Astrocyte of the hippocampus (primary cell): Measurements from ENCODE around the gene L1CAM.

Source experiments
- DNase-seq: peaks from one replicate; pipeline ENCODE4 v3.0.0; 2011; ENCODE audit warnings: low read depth, low spot score

Gene L1CAM, protein sequence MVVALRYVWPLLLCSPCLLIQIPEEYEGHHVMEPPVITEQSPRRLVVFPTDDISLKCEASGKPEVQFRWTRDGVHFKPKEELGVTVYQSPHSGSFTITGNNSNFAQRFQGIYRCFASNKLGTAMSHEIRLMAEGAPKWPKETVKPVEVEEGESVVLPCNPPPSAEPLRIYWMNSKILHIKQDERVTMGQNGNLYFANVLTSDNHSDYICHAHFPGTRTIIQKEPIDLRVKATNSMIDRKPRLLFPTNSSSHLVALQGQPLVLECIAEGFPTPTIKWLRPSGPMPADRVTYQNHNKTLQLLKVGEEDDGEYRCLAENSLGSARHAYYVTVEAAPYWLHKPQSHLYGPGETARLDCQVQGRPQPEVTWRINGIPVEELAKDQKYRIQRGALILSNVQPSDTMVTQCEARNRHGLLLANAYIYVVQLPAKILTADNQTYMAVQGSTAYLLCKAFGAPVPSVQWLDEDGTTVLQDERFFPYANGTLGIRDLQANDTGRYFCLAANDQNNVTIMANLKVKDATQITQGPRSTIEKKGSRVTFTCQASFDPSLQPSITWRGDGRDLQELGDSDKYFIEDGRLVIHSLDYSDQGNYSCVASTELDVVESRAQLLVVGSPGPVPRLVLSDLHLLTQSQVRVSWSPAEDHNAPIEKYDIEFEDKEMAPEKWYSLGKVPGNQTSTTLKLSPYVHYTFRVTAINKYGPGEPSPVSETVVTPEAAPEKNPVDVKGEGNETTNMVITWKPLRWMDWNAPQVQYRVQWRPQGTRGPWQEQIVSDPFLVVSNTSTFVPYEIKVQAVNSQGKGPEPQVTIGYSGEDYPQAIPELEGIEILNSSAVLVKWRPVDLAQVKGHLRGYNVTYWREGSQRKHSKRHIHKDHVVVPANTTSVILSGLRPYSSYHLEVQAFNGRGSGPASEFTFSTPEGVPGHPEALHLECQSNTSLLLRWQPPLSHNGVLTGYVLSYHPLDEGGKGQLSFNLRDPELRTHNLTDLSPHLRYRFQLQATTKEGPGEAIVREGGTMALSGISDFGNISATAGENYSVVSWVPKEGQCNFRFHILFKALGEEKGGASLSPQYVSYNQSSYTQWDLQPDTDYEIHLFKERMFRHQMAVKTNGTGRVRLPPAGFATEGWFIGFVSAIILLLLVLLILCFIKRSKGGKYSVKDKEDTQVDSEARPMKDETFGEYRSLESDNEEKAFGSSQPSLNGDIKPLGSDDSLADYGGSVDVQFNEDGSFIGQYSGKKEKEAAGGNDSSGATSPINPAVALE

GRCh38 chrX:153885968-153886903, at the start of gene L1CAM:
Gene L1CAM (minus strand): TSS chrX:153886173. CDS start chrX:153875836, 10,337 bp downstream.
- peak; percentile 14 for DNase-seq

- no peak for DNase-seq
These were observed 49.4 kb upstream of the L1CAM start for GRCh38 chrX:153935326-153935851.

GRCh38 chrX:153934762-153935325, 48.9 kb upstream of the L1CAM start, which contains the start of gene NAA10:
Gene NAA10 (minus strand): TSS chrX:153935037. CDS start chrX:153934904, 133 bp downstream.
- peak; percentile 91 for DNase-seq

DNA sequence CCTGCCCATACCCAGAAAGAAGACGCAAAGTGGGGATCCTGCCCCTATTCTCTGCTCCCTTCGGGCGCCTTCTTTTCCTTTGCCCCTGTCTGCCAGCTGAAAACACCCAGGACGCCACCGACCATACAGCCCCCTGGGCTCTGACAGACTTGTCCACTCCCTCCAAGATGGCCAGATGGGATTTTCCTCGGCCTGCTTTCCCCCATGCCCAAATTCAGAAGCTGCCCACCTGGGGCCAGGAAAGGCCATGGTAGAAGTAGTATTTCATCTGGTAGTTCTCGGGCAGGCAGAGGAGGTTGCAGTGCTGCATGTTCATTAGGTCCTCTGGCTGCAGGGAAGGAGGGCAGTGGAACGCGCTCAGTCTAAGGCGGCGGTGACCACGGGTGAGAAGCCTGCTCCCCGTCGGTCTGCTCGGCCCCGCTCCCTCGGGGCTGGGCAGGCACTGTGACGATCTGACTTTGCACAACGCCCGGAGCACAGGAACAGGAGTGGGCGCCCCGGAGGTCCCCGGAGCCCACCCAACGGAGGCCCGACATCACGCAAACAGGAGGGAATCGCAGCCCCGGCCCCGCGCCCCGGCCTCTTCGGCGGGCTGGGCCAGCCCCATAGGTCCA, 48.3 kb upstream of the L1CAM start:
- DNase-seq, result no peak

DNA sequence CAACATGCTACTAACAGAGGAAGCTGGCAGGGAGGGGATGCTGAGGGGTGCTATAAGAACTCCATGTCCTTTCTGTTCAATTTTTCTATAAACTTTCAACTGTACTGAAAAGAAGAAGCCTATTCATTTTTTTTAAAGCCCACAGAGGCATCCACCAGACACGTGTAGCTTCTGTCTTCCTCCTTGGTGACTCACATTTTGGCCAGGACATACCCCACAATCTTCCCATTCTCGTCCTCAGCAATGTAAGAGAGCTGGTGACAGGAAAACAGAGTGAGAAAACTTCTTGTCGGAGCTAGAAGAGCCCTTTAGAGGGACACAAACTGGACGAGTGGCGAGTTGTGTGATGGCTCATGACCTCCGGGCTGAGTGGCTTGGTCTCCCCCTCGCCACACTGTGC, 47.8 kb upstream of the L1CAM start:
- DNase-seq, result no peak

DNA sequence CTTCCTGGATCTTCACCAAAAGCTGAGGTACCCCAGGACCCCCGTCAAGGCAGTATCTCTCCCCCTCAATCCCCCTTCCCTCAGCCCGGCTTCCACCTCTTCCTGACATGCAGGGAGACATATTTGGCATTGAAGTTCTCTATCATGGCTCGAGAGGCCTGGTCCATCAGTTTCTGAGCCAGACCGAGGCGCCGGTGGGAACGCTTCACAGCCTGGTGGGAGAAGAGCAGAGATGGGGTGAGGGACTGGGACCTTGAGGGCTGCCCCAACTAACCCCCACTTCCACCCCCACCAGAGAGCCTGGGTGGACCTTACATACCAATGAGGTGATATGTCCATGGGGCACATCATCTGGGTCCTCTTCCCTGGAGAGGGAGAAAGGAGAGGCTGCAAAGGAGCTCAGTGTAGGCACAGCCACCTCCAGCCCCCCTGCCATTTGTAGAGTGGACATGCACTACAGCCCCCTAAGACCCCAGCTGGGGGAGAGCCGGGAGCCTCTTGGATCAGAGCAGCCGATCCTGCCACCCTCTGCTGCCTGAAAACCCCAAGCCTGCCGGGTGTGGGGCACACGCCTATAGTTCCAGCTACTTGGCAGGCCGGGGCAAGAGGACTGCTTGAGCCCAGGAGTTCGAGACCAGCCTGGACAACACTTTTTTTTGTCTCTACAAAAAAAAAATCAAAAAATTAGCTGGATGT, 46.4 kb upstream of the L1CAM start:
- DNase-seq, result no peak

DNA sequence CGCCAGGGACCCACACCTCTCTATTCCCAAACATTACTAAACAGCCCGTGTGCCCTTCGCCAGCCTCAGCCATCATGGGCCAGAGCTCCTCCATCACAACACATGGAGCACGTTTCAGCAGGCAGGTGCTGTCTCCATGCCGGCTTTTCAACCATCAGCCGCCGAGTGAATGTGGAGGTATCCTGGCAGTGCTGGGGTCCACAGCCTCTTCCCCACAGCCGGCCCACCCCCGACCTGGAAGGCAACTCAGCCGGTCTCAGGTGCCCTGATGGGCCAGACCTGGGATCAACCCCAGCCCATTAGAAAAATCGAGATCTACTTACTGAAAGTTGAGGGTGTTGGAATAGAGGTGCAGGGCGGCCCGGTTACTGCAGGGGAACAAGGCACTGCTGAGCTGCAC, 45.8 kb upstream of the L1CAM start:
- DNase-seq, result no peak

- no peak for DNase-seq
These were observed 45.2 kb upstream of the L1CAM start for GRCh38 chrX:153931151-153931550.

DNA sequence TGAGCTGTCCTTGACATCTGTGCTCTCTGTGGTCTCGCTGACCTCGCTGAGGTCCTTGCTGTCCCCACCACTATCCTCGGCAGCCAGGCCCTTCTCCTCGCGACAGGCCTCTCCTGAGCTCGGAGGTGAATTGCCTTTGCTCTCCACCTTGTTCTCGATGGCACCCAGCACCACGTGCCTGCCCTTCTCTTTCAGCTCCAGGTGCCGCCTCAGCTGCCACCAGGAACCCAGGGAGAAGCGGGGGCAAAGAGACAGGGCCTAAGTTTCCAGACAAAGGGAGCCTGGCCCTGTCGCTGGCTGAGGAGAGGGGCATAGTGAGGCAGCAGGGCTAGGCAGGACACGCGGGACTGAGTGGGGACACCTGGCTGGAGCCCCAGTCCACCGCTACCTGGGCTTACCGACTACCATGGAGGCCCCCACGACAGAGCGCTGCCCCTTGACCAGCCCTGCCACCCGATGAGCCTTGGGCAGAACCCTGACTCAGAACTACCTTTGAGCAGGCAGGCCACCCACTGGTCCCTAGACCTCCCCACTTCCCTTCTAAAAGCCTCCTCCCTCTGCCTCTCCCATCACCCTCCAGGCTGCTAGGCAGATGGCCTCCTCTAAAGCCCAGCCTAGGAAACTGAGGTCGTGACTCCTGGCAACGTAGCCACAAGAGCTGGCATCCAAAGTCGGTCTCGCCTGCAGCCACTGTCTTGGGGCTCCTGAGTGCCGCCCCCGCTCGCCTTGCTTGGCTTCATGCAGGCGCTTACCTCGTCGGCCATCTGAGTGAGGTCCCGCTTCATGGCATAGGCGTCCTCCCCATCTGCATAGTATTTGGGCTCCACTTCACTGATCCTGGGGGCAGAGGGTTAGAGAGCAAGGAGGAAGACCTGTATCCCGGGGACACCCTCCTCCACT, 44.3 kb upstream of the L1CAM start:
- no peak for DNase-seq

DNA sequence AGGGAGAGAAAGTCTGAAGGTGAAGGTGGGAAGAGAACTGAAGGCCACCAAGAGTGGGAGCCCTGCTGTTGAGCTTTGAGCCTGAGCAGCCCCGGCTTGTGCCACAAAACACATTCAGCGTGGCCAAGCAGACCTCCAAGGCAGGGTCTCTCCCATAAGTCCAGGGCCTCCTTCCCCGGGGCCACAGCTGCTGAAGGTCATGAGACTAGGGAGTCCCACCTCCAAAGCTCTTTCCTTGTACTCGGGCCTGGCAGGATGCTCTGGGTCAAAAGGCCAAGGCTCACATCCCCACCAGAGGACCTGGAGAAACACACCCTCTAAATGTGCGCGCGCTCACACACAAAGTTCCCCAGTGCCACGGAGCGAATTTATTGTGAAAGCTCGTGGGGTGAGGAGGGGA, 43.6 kb upstream of the L1CAM start:
- DNase-seq, result no peak

- DNase-seq, result no peak
These were observed 42.9 kb upstream of the L1CAM start for GRCh38 chrX:153928846-153929245.

DNA sequence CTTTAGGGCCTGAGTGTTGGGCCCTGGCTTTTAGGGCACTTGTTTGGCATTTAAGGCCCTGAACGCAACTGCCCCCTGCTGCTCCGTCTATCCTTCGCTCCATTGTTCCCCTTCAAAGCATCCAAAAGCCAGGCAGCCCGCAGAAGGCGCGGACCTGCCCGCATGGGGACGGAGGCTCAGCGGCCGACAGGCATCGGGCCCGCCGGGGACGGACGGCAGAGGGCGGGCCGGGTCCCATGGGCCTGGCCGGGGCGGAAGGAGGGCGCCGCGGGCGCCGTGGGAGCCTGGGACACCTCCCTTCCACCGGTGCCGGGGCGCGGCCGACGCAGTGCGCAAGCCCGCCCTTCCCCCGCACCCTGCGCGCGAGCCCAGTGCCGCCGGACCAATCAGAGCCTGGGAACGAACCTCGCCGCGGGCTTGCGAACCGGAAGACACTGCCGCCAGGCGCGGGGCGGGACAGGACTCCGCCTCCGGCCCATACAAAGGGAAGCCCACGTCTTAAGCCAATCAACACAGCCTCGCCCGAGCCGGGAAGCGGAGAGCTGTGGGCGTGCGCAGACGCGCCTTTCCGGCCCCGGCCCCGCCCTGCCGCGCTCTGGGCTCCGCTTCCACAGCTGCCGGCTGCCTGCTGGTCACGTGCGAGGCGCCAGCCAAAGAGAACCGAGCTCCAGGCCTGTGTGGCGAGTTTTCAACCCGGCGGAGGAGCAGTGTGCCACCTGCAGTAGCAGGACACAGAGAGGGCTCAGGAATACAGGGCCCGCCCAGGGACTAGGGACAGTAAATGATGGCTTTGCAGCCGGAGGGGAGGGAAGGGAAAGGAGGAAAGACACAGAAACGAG, 42.2 kb upstream of the L1CAM start:
- DNase-seq, result peak; percentile 98

DNA sequence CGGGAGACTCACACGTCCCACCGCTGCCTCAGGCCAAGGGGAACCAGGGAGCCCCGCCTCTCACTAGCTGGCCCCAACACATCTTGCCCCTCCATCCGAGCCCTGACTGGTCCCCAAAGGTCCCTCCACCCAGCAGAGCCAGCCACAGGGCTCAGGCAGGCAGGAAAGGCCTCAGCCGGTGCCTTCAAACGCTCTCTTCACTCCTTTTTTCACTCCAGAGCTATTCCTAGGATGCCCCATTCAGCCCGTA, 41.6 kb upstream of the L1CAM start:
- no peak for DNase-seq

GRCh38 chrX:153926858-153927671, 41.1 kb upstream of the L1CAM start:
- peak; percentile 46 for DNase-seq

- no peak for DNase-seq
These were observed 40.5 kb upstream of the L1CAM start for GRCh38 chrX:153926552-153926857.

GRCh38 chrX:153925739-153926551, 40.0 kb upstream of the L1CAM start, which contains the start of gene ARHGAP4:
Gene ARHGAP4 (minus strand): TSS chrX:153926264. CDS start chrX:153926202, 62 bp downstream.
- DNase-seq, result no peak
